Stimulated activated memory B cell treated with anti-CD40 and anti-IgM and Interleukin-4, amounts not matched to agents 10 μg/mL and 1 μg/mL and 100 μg/mL, for 72 hours (primary cell): ENCODE measurements around the gene CDH4.

ENCODE experiments used
- ATAC-seq: fragments of 150-1000 bp; cut with Tn5 transposase; 2 replicates; pipeline ENCODE4 v1.10.0; 2021
- H3K27ac Mint-ChIP-seq: one replicate; pipeline ENCODE4 v1.8.0; 2022; ENCODE audit warnings: mild to moderate bottlenecking, mixed read lengths
- H3K27me3 Mint-ChIP-seq: one replicate; pipeline ENCODE4 v1.8.0; 2022; ENCODE audit warnings: mixed read lengths
- H3K36me3 Mint-ChIP-seq: one replicate; pipeline ENCODE4 v1.8.0; 2022; ENCODE audit warnings: mixed read lengths
- H3K4me1 Mint-ChIP-seq: one replicate; pipeline ENCODE4 v1.8.0; 2022; ENCODE audit warnings: mixed read lengths
- H3K4me3 Mint-ChIP-seq: one replicate; pipeline ENCODE4 v1.8.0; 2022; ENCODE audit warnings: mild to moderate bottlenecking, moderate library complexity, mixed read lengths
- H3K9me3 Mint-ChIP-seq: one replicate; pipeline ENCODE4 v1.8.0; 2022; ENCODE audit warnings: mixed read lengths

The CDH4 gene

GRCh38 chr20:61494763-61495575 is 242.9 kb downstream of the CDH4 start:
- no peak for ATAC-seq
- H3K9me3 Mint-ChIP-seq: no peaks in the 10 kb centered on the region
- no peak overlapping the region for H3K4me3 Mint-ChIP-seq
- no peak overlapping the region for H3K27ac Mint-ChIP-seq
- no peaks in the 10 kb centered on the region for H3K4me1 Mint-ChIP-seq
- H3K27me3 Mint-ChIP-seq: no peaks in the 10 kb centered on the region
- H3K36me3 Mint-ChIP-seq: no peaks in the 10 kb centered on the region

DNA sequence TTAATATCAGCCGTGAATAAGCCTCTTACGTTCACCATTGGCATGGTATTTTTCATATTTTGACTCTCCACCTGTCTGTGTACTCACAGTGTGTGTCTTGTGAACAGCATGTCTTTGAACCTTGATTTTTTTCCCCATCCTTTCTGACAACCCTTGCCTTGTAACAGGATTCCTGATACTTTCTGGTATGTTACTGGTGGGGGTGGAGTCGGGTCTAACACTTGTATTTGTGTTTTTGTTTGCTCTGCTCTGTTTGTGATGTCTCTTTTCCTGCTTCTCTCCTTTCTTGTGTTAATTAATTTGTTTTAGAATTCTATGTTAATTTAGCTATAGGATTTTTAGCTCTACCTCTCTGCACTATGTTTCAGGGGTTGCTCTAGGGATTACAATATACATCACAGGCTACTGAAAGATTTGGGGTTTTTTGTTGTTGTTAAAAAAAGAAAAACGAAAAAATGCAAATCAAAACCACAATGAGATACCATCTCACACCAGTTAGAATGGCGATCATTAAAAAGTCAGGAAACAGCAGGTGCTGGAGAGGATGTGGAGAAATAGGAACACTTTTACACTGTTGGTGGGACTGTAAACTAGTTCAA is 245.1 kb downstream of the CDH4 start:
- Mint-ChIP-seq H3K36me3 (no peaks in the 10 kb centered on the region), H3K27ac (no peak overlapping the region), H3K9me3 (no peaks in the 10 kb centered on the region), H3K4me3 (no peak overlapping the region), H3K4me1 (no peaks in the 10 kb centered on the region), H3K27me3 (no peaks in the 10 kb centered on the region)
- no peak for ATAC-seq

DNA sequence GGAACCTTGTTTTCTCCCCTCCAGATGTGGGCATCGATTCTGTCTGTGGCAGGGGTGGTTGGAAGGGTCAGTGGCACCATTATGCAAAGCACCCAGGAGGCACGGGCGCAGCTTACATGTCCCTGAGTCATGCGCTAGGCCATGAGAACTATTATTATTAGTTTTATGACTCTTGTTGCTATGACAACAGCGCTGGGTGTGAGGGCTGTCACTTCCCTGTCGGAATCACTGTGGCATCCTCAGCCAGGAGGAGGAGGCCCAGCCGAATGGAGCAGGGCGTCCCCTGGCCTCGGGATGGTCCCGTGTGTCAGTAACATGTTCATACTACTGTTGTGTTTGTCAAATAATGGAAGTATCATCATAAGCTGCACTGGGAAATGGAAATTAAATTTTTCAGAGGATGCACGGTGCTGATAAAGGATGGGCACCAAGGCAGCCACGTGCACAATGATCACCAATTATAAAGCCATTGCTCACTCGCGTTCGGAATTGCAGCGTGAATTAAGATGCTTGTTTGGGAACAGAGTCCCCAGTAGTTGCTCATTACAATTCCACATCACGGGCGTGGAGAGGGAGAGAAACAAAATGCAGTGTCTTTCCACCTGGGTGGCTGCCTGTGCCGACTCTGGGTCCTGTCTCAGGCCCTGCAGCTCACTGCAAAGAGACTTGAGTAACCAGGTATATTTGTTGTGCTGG is 247.9 kb downstream of the CDH4 start:
- Mint-ChIP-seq H3K27me3 (no peaks in the 10 kb centered on the region), H3K27ac (no peak overlapping the region), H3K9me3 (no peaks in the 10 kb centered on the region), H3K4me1 (no peaks in the 10 kb centered on the region), H3K4me3 (no peak overlapping the region), H3K36me3 (no peaks in the 10 kb centered on the region)
- ATAC-seq: no peak

DNA sequence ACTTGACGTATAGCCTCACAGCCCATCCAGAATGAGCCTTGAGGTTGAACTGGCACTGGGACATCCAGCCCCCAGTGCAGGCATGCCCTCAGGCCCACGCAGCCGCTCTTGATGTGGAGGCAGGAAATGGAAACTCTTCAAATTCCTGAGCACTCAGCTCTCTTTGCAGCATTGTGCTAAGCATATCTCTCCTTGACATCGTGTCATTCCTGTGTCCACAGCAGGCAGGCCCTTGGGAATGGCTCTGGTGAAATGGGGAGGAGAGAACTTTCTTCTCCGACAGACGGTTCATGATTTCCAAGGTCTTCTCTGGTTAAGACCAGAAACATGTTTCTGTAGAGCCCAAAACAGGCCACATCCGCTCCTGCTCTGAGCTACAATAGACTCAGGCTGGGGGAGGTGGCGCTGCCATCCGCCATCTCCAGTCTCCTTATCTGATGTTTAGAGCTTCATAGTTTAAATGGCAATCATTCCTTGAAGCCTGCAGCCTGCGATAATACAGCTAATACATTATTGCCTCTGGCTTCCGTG is 248.8 kb downstream of the CDH4 start:
- no peaks in the 10 kb centered on the region for H3K27me3 Mint-ChIP-seq
- H3K4me3 Mint-ChIP-seq: no peak overlapping the region
- H3K9me3 Mint-ChIP-seq: no peaks in the 10 kb centered on the region
- no peak for ATAC-seq
- no peak overlapping the region for H3K27ac Mint-ChIP-seq
- no peaks in the 10 kb centered on the region for H3K4me1 Mint-ChIP-seq
- H3K36me3 Mint-ChIP-seq: no peaks in the 10 kb centered on the region

DNA sequence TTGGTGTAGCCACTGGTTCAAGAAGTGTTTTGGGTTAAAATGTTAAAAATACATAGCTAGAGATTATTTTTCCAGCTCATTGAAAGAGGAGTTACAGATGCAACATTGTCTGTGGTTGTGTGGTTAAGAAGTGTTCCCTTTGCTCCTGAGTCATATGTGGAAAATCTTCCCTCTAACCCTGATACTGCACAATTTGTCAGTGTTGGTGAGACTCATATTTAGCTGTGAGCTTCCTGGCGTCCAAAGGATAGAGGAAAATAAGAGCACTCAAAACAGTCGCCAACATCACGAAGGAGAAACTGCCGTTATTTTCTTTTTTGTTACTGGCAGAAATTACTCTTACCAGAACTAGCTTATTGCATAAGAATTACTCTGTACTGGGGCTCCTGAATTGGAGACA is 250.4 kb downstream of the CDH4 start:
- Mint-ChIP-seq H3K9me3 (no peaks in the 10 kb centered on the region), H3K27ac (no peak overlapping the region), H3K4me1 (no peaks in the 10 kb centered on the region), H3K27me3 (no peaks in the 10 kb centered on the region), H3K36me3 (no peaks in the 10 kb centered on the region), H3K4me3 (no peak overlapping the region)
- no peak for ATAC-seq

- ATAC-seq: no peak
- Mint-ChIP-seq H3K27ac (no peak overlapping the region), H3K9me3 (no peaks in the 10 kb centered on the region), H3K4me1 (no peaks in the 10 kb centered on the region), H3K4me3 (no peak overlapping the region), H3K36me3 (no peaks in the 10 kb centered on the region), H3K27me3 (no peaks in the 10 kb centered on the region)
Observed at GRCh38 chr20:61503106-61503505, 251.0 kb downstream of the CDH4 start.

GRCh38 chr20:61505508-61505907 is 253.4 kb downstream of the CDH4 start:
- Mint-ChIP-seq H3K27ac (no peak overlapping the region), H3K9me3 (no peaks in the 10 kb centered on the region), H3K36me3 (no peaks in the 10 kb centered on the region), H3K4me3 (no peak overlapping the region), H3K27me3 (no peaks in the 10 kb centered on the region), H3K4me1 (no peaks in the 10 kb centered on the region)
- no peak for ATAC-seq

GRCh38 chr20:61507778-61508177 is 255.7 kb downstream of the CDH4 start:
- Mint-ChIP-seq H3K27me3 (no peaks in the 10 kb centered on the region), H3K4me1 (no peaks in the 10 kb centered on the region), H3K9me3 (no peaks in the 10 kb centered on the region), H3K36me3 (no peaks in the 10 kb centered on the region), H3K27ac (no peak overlapping the region), H3K4me3 (no peak overlapping the region)
- no peak for ATAC-seq

DNA sequence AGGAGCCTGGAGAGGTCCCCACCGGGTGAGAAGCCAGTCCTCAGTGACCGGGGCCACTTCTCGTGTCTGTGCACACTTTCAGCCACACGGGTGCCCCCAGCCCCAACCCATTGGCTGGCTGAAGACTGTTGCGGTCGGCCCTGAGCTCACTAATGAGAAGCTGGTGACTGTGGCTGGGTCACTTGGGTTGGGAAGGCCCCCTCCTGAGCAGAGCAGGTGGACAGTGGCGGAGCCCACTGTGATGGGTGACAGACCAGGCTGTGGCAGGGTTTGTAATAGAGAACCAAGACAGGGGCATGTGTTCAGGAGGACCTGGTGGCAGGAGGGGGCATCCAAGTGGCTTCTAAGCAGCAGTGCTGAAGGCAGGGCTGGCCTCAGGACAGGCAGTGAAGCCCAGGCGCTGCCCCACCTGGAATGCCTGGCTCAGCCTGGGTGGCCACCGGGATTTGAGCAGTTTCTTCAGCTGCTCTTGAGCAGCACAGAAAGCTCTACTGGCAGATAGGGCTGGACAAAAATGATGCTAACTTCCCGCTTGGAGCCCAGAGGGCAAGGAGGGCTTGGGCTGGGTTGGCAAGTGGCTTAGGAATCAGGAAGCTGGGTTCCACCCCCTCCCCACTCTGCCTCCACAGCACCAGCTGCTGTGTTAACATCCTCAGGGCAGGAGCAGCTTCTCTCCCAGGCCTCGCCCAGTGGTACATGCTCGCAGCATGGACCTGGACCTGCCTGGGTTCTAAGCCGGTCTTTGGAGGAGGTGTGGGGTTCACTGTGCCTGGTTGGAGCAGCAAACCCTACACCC is 256.4 kb downstream of the CDH4 start:
- Mint-ChIP-seq H3K9me3 (no peaks in the 10 kb centered on the region), H3K27ac (no peak overlapping the region), H3K4me3 (no peak overlapping the region), H3K27me3 (no peaks in the 10 kb centered on the region), H3K36me3 (no peaks in the 10 kb centered on the region), H3K4me1 (no peaks in the 10 kb centered on the region)
- ATAC-seq: no peak

- H3K36me3 Mint-ChIP-seq: no peaks in the 10 kb centered on the region
- no peaks in the 10 kb centered on the region for H3K27me3 Mint-ChIP-seq
- ATAC-seq: no peak
- no peak overlapping the region for H3K4me3 Mint-ChIP-seq
- no peak overlapping the region for H3K27ac Mint-ChIP-seq
- H3K9me3 Mint-ChIP-seq: no peaks in the 10 kb centered on the region
- H3K4me1 Mint-ChIP-seq: no peaks in the 10 kb centered on the region
Observed at GRCh38 chr20:61510778-61511330, 258.8 kb downstream of the CDH4 start.

GRCh38 chr20:61512475-61512874 is 260.4 kb downstream of the CDH4 start:
- Mint-ChIP-seq H3K27me3 (no peaks in the 10 kb centered on the region), H3K27ac (no peak overlapping the region), H3K4me1 (no peaks in the 10 kb centered on the region), H3K4me3 (no peak overlapping the region), H3K9me3 (no peaks in the 10 kb centered on the region), H3K36me3 (no peaks in the 10 kb centered on the region)
- ATAC-seq: no peak

DNA sequence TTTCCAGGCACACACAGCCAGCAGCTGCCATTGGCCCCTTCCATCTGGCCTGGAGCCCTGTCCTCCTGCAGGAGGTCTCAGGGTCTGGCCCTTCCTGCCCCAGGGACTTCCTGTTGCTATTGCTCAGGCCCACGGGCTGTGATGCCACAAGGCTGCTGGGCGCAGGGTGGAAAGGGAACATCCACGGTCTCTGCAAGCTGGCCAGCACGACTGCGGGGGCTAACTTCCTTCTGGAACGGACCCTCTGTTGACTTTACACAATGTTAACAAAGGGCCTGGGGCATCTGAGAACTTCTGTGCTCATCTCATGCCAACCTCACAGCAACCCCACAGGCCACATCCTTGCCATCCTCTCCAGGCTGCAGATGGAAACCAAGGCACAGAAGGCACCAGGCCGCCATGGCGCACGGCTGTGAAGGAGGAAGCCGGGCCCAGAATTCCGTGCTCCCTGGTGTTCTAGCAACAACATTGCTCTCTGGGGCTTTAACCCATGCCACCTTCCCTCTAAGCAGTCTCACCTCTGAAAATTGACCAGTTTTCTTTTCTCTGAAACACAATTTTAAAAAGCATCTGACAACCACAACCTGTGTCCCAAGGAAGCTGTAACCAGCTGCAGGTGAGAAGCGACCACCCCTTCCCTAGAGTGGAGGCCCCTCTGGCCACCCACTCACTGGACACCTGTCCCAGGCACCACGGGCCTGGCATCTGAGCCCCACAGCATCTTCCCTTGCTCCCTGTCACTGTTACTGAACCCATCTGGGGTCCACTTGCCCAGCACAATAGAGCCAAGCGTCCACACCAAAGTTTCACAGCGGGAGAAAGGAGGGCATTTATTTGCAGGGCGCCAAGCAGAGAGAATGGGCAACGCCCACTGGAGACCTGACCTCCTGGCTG is 261.3 kb downstream of the CDH4 start:
- no peaks in the 10 kb centered on the region for H3K27me3 Mint-ChIP-seq
- ATAC-seq: no peak
- no peak overlapping the region for H3K4me3 Mint-ChIP-seq
- no peaks in the 10 kb centered on the region for H3K4me1 Mint-ChIP-seq
- H3K36me3 Mint-ChIP-seq: no peaks in the 10 kb centered on the region
- H3K9me3 Mint-ChIP-seq: peaks cover 2% of the 10 kb centered on the region
- H3K27ac Mint-ChIP-seq: no peak overlapping the region

- ATAC-seq: no peak
- Mint-ChIP-seq H3K36me3 (no peaks in the 10 kb centered on the region), H3K27me3 (no peaks in the 10 kb centered on the region), H3K9me3 (peaks cover 7% of the 10 kb centered on the region), H3K4me1 (no peaks in the 10 kb centered on the region), H3K4me3 (no peak overlapping the region), H3K27ac (no peak overlapping the region)
Observed at GRCh38 chr20:61514018-61514365, 261.9 kb downstream of the CDH4 start.

DNA sequence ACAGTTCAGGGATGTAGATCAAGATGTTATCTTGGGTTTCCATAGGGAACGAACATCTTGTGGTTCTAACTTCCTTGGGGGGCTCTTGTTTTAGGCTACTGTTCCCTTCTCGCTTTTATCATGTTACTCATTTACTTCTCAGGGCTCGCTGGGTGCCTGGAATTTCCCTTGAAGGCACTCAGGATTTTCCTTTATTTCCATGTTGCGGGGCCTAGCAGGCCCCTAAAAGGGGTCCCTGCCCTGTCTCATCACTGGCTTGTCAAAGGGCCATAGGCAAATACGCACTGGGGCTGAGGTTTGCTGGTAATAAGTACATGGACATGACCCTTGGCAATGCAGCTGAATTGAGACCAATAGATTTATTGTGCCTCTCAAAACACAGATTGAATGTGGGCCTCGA is 262.3 kb downstream of the CDH4 start:
- no peak overlapping the region for H3K27ac Mint-ChIP-seq
- no peak overlapping the region for H3K4me3 Mint-ChIP-seq
- peaks cover 7% of the 10 kb centered on the region for H3K9me3 Mint-ChIP-seq
- ATAC-seq: no peak
- H3K4me1 Mint-ChIP-seq: no peaks in the 10 kb centered on the region
- no peaks in the 10 kb centered on the region for H3K36me3 Mint-ChIP-seq
- H3K27me3 Mint-ChIP-seq: no peaks in the 10 kb centered on the region
